IPS-18a (cell line): Measurements from ENCODE around the gene SLC35A1.

Source experiments
- H3K27ac ChIP-seq: one replicate; pipeline ENCODE4 v1.5.1; 2013; ENCODE audit warnings: low read length
- H3K27me3 ChIP-seq: one replicate; pipeline ENCODE4 v1.6.1; 2013; ENCODE audit warnings: mild to moderate bottlenecking, low read length; ENCODE audit not compliant: control insufficient read depth, insufficient read depth
- H3K36me3 ChIP-seq: one replicate; pipeline ENCODE4 v1.6.1; 2013; ENCODE audit warnings: low read depth, low read length; ENCODE audit not compliant: control insufficient read depth
- H3K4me1 ChIP-seq: one replicate; pipeline ENCODE4 v1.6.1; 2013; ENCODE audit warnings: low read depth, low read length; ENCODE audit not compliant: control insufficient read depth
- H3K4me3 ChIP-seq: one replicate; pipeline ENCODE4 v1.5.1; 2013; ENCODE audit warnings: low read length
- H3K9ac ChIP-seq: one replicate; pipeline ENCODE4 v1.6.1; 2013; ENCODE audit warnings: mild to moderate bottlenecking, low read length, moderate library complexity
- H3K9me3 ChIP-seq: one replicate; pipeline ENCODE4 v1.6.1; 2013; ENCODE audit warnings: low read depth, low read length; ENCODE audit not compliant: control insufficient read depth

Gene SLC35A1

GRCh38 chr6:87558446-87558845 lies 85.7 kb downstream of the SLC35A1 start:
- H3K9me3 ChIP-seq, result no peaks in the 10 kb centered on the region
- H3K4me1 ChIP-seq, result no peaks in the 10 kb centered on the region
- no peaks in the 10 kb centered on the region for H3K27me3 ChIP-seq
- no peak overlapping the region for H3K9ac ChIP-seq
- H3K4me3 ChIP-seq, result no peak overlapping the region
- no peak overlapping the region for H3K27ac ChIP-seq
- peaks cover 44% of the 10 kb centered on the region for H3K36me3 ChIP-seq

DNA sequence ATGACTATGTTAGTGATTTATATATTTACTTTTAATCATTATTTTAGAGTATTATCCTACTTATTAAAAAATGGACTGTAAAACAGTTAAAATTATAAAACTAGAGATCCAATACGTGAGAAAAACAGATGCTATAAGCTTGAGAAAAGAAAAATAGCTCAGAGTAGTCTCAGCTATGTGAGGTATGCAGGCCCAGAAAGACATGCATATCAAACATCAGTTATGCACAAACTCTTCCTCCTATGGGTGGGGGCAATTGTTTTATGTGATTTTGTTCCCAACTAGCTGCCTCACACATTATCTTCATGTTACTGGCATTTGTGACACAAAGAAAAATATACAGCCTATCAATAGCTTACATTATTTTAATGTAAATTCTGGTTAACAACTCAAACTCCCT lies 88.2 kb downstream of the SLC35A1 start:
- Histone ChIP-seq H3K27ac (no peak overlapping the region), H3K9ac (no peak overlapping the region), H3K4me1 (no peaks in the 10 kb centered on the region), H3K27me3 (no peaks in the 10 kb centered on the region), H3K9me3 (no peaks in the 10 kb centered on the region), H3K36me3 (peaks cover 37% of the 10 kb centered on the region), H3K4me3 (no peak overlapping the region)
